NT2/D1 (cell line): ENCODE data around the gene KRTAP4-11.
"Not testable (repeated sequence)": the region's sequence is repeated elsewhere in the genome, so short reads cannot be mapped to it uniquely, and the experiment has no call there.

Experiments used
- DNase-seq: peaks from one replicate; pipeline ENCODE4 v3.0.0-alpha.2; 2011; ENCODE audit warnings: low read depth, low spot score
- H3K27me3 ChIP-seq: 2 replicates; pipeline ENCODE4 v1.6.0; 2011; ENCODE audit warnings: mild to moderate bottlenecking; ENCODE audit not compliant: insufficient read length, insufficient read depth
- H3K36me3 ChIP-seq: 2 replicates; pipeline ENCODE4 v1.6.1; 2011; ENCODE audit warnings: mild to moderate bottlenecking, low read length, mixed read lengths; ENCODE audit not compliant: insufficient read depth, insufficient read length
- H3K4me1 ChIP-seq: 2 replicates; pipeline ENCODE4 v1.5.1; 2011; ENCODE audit not compliant: insufficient read depth, insufficient read length
- H3K4me3 ChIP-seq: 2 replicates; pipeline ENCODE4 v1.5.1; 2011; ENCODE audit warnings: low read depth; ENCODE audit not compliant: insufficient read length
- H3K9ac ChIP-seq: 2 replicates; pipeline ENCODE4 v1.6.0; 2011; ENCODE audit warnings: low read depth; ENCODE audit not compliant: insufficient read length
- H3K9me3 ChIP-seq: 2 replicates; pipeline ENCODE4 v1.5.1; 2011; ENCODE audit warnings: mild to moderate bottlenecking, low read length; ENCODE audit not compliant: insufficient read depth
- SUZ12 ChIP-seq: IDR thresholded peaks from 2 replicates; pipeline ENCODE4 v1.6.1; 2011; ENCODE audit not compliant: insufficient read length, insufficient read depth; ENCODE audit errors: extremely low read depth
- YY1 ChIP-seq: IDR thresholded peaks from 2 replicates; pipeline ENCODE4 v1.6.1; 2011; ENCODE audit not compliant: insufficient read length, insufficient read depth
- ZNF274 ChIP-seq: IDR thresholded peaks from 2 replicates; pipeline ENCODE4 v1.6.1; 2011; ENCODE audit warnings: mild to moderate bottlenecking, low read depth, low read length

Gene KRTAP4-11

GRCh38 chr17:41103896-41104295, 14.3 kb downstream of the KRTAP4-11 start:
- Histone ChIP-seq H3K27me3 (no peaks in the 10 kb centered on the region), H3K4me1 (peaks cover 3% of the 10 kb centered on the region), H3K9me3 (no peaks in the 10 kb centered on the region), H3K36me3 (no peaks in the 10 kb centered on the region), H3K9ac (no peak overlapping the region), H3K4me3 (no peak overlapping the region)
- no peak for DNase-seq
- TF ChIP-seq ZNF274 = no peak
- no peak for TF ChIP-seq YY1
- no peak for TF ChIP-seq SUZ12

GRCh38 chr17:41101586-41102259, 16.4 kb downstream of the KRTAP4-11 start, which contains the start of gene KRTAP4-16:
Gene KRTAP4-16 (minus strand): TSS chr17:41102209. CDS start chr17:41102209, 0 bp downstream.
- peaks cover 3% of the 10 kb centered on the region for H3K4me1 ChIP-seq
- no peak for DNase-seq
- no peak within 1 kb of the TSS for H3K4me3 ChIP-seq
- no peak for TF ChIP-seq YY1
- no peak for TF ChIP-seq SUZ12
- no peak for TF ChIP-seq ZNF274
- H3K36me3 ChIP-seq = no peaks in the 10 kb centered on the region
- no peaks in the 10 kb centered on the region for H3K27me3 ChIP-seq
- no peak within 1 kb of the TSS for H3K9ac ChIP-seq
- no peaks in the 10 kb centered on the region for H3K9me3 ChIP-seq

GRCh38 chr17:41099682-41100480, 18.3 kb downstream of the KRTAP4-11 start:
- not testable (repeated sequence) for DNase-seq, H3K4me3 ChIP-seq, H3K4me1 ChIP-seq, H3K9ac ChIP-seq, H3K27me3 ChIP-seq, H3K36me3 ChIP-seq, H3K9me3 ChIP-seq

GRCh38 chr17:41098481-41098880, 19.7 kb downstream of the KRTAP4-11 start:
- no peak for DNase-seq
- Histone ChIP-seq H3K4me3 (no peak overlapping the region), H3K4me1 (peaks cover 3% of the 10 kb centered on the region), H3K9ac (no peak overlapping the region), H3K9me3 (peaks cover 8% of the 10 kb centered on the region; the same call in 1 of the 2 replicates), H3K27me3 (no peaks in the 10 kb centered on the region), H3K36me3 (no peaks in the 10 kb centered on the region)
- TF ChIP-seq YY1 = no peak
- no peak for TF ChIP-seq SUZ12
- TF ChIP-seq ZNF274 = no peak

- Histone ChIP-seq H3K9me3 (peaks cover 12% of the 10 kb centered on the region; the same call in 1 of the 2 replicates), H3K4me3 (no peak within 1 kb of the TSS), H3K27me3 (no peaks in the 10 kb centered on the region), H3K36me3 (no peaks in the 10 kb centered on the region), H3K9ac (no peak within 1 kb of the TSS), H3K4me1 (peaks cover 3% of the 10 kb centered on the region)
- TF ChIP-seq SUZ12 (no peak), ZNF274 (no peak), YY1 (no peak)
- no peak for DNase-seq
Observed at GRCh38 chr17:41098042-41098441, 20.1 kb downstream of the KRTAP4-11 start, which contains the start of gene KRTAP4-8. Gene KRTAP4-8 (minus strand): TSS chr17:41098142. CDS start chr17:41098084, 58 bp downstream.

GRCh38 chr17:41096055-41096454, 22.1 kb downstream of the KRTAP4-11 start:
- Histone ChIP-seq H3K27me3 (no peaks in the 10 kb centered on the region), H3K36me3 (no peaks in the 10 kb centered on the region), H3K4me3 (no peak overlapping the region), H3K9me3 (peaks cover 29% of the 10 kb centered on the region; the same call in 1 of the 2 replicates), H3K4me1 (no peaks in the 10 kb centered on the region), H3K9ac (no peak overlapping the region)
- no peak for DNase-seq
- TF ChIP-seq YY1 (no peak), ZNF274 (no peak), SUZ12 (no peak)

GRCh38 chr17:41088760-41089352, 29.3 kb downstream of the KRTAP4-11 start:
- not testable (repeated sequence) for H3K9ac ChIP-seq, DNase-seq, H3K36me3 ChIP-seq, H3K4me1 ChIP-seq, H3K4me3 ChIP-seq, H3K27me3 ChIP-seq
- peaks cover 24% of the 10 kb centered on the region; the same call in 1 of the 2 replicates for H3K9me3 ChIP-seq

GRCh38 chr17:41084100-41084856, 33.9 kb downstream of the KRTAP4-11 start, which contains the start of gene KRTAP4-7:
Gene KRTAP4-7 (plus strand): TSS chr17:41084150. CDS start chr17:41084207, 57 bp downstream.
- not testable (repeated sequence) for H3K9me3 ChIP-seq, H3K27me3 ChIP-seq, H3K36me3 ChIP-seq, DNase-seq, H3K4me3 ChIP-seq, H3K9ac ChIP-seq, H3K4me1 ChIP-seq

- H3K4me1 ChIP-seq, DNase-seq, H3K36me3 ChIP-seq, H3K9me3 ChIP-seq, H3K9ac ChIP-seq, H3K4me3 ChIP-seq, H3K27me3 ChIP-seq: not testable (repeated sequence)
Observed at GRCh38 chr17:41083427-41083826, 34.7 kb downstream of the KRTAP4-11 start.
